DOHH2 (cell line): ENCODE results near the gene GLIPR1L1.

Experiments
- H3F3A ChIP-seq: fragments of 200-600 bp; sonication (generic), shearing (Covaris generic); 2 replicates; pipeline ENCODE4 v1.6.0; 2016; ENCODE audit warnings: antibody characterized with exemption, mild to moderate bottlenecking; ENCODE audit not compliant: control insufficient read depth, insufficient read depth
- H3K27ac ChIP-seq: fragments of 200-600 bp; sonication (generic); 2 replicates; pipeline ENCODE4 v1.5.1; 2014; ENCODE audit warnings: low read depth, mild to moderate bottlenecking, low read length, moderate library complexity
- H3K27me3 ChIP-seq: fragments of 200-600 bp; sonication (generic); 2 replicates; pipeline ENCODE4 v1.6.1; 2014; ENCODE audit warnings: mild to moderate bottlenecking, low read length, mixed read lengths; ENCODE audit not compliant: control insufficient read depth
- H3K36me3 ChIP-seq: fragments of 200-600 bp; sonication (generic); 2 replicates; pipeline ENCODE4 v1.6.1; 2014; ENCODE audit warnings: mild to moderate bottlenecking, low read length, moderate library complexity, mixed read lengths; ENCODE audit not compliant: control insufficient read depth
- H3K4me1 ChIP-seq: fragments of 200-600 bp; sonication (generic); 2 replicates; pipeline ENCODE4 v1.6.1; 2014; ENCODE audit warnings: mild to moderate bottlenecking, low read length, mixed read lengths; ENCODE audit not compliant: control insufficient read depth
- H3K4me2 ChIP-seq: fragments of 200-600 bp; sonication (generic); 2 replicates; pipeline ENCODE4 v1.6.0; 2014; ENCODE audit warnings: mild to moderate bottlenecking, low read length, moderate library complexity
- H3K4me3 ChIP-seq: fragments of 200-600 bp; sonication (generic); 2 replicates; pipeline ENCODE4 v1.5.1; 2014; ENCODE audit warnings: mild to moderate bottlenecking, low read length, mixed read lengths
- H3K79me2 ChIP-seq: fragments of 200-600 bp; sonication (generic); 2 replicates; pipeline ENCODE4 v1.6.1; 2014; ENCODE audit warnings: mild to moderate bottlenecking, low read length, mixed read lengths; ENCODE audit not compliant: control insufficient read depth
- H3K9me2 ChIP-seq: fragments of 200-600 bp; sonication (generic); replicated peaks from 2 replicates; pipeline ENCODE4 v1.6.1; 2014; ENCODE audit warnings: mild to moderate bottlenecking, low read length, mixed read lengths; ENCODE audit not compliant: control insufficient read depth
- H3K9me3 ChIP-seq: fragments of 200-600 bp; sonication (generic); 2 replicates; pipeline ENCODE4 v1.6.1; 2014; ENCODE audit warnings: antibody characterized with exemption, low read length, mixed read lengths; ENCODE audit not compliant: control insufficient read depth, insufficient read depth
- H4K20me1 ChIP-seq: fragments of 200-600 bp; sonication (generic); 2 replicates; pipeline ENCODE4 v1.6.0; 2014; ENCODE audit warnings: low read depth, mild to moderate bottlenecking, antibody characterized with exemption, low read length, moderate library complexity; ENCODE audit not compliant: control insufficient read depth, insufficient read depth
- EZH2phosphoT487 ChIP-seq: fragments of 200-600 bp; sonication (generic); IDR thresholded peaks from 2 replicates; pipeline ENCODE4 v1.6.1; 2017; ENCODE audit warnings: borderline replicate concordance, mild to moderate bottlenecking, antibody characterized with exemption, low read length, moderate library complexity, mixed read lengths
- TF ChIP-seq, protein P1 (sequence below): fragments of 200-600 bp; sonication (generic); IDR thresholded peaks from one replicate; pipeline ENCODE4 v1.5.1; 2014; ENCODE audit warnings: antibody characterized with exemption, mild to moderate bottlenecking, low read depth, low read length; ENCODE audit not compliant: poor library complexity, severe bottlenecking

Gene GLIPR1L1

DNA sequence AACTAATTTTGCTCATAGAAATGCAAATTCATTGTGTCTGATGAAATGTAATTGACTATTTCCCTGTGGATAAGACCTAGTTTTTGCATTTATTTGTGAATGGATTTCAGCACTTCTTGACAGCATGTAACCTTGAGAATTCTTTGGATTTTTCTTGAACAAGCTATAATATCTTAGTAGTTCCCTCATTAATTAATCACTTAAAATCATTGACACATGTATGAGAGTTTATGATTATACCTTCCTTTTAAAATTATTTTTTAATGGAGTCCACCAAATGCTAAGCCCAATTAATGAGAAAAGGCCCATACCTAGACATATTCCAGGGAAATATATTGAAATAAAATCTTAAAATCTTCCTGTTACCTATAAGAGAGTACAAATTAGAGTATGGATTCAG, 73.2 kb downstream of the GLIPR1L1 start:
- Histone ChIP-seq H3K27ac (no peak overlapping the region), H3F3A (no peaks in the 10 kb centered on the region), H3K36me3 (no peaks in the 10 kb centered on the region), H3K4me1 (no peaks in the 10 kb centered on the region), H3K27me3 (no peaks in the 10 kb centered on the region), H3K9me3 (no peaks in the 10 kb centered on the region), H4K20me1 (no peaks in the 10 kb centered on the region), H3K4me2 (no peak overlapping the region), H3K9me2 (no peaks in the 10 kb centered on the region), H3K4me3 (no peak overlapping the region), H3K79me2 (no peaks in the 10 kb centered on the region)
- TF ChIP-seq, protein P1, sequence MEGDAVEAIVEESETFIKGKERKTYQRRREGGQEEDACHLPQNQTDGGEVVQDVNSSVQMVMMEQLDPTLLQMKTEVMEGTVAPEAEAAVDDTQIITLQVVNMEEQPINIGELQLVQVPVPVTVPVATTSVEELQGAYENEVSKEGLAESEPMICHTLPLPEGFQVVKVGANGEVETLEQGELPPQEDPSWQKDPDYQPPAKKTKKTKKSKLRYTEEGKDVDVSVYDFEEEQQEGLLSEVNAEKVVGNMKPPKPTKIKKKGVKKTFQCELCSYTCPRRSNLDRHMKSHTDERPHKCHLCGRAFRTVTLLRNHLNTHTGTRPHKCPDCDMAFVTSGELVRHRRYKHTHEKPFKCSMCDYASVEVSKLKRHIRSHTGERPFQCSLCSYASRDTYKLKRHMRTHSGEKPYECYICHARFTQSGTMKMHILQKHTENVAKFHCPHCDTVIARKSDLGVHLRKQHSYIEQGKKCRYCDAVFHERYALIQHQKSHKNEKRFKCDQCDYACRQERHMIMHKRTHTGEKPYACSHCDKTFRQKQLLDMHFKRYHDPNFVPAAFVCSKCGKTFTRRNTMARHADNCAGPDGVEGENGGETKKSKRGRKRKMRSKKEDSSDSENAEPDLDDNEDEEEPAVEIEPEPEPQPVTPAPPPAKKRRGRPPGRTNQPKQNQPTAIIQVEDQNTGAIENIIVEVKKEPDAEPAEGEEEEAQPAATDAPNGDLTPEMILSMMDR, result no peak
- no peak for TF ChIP-seq EZH2phosphoT487

DNA sequence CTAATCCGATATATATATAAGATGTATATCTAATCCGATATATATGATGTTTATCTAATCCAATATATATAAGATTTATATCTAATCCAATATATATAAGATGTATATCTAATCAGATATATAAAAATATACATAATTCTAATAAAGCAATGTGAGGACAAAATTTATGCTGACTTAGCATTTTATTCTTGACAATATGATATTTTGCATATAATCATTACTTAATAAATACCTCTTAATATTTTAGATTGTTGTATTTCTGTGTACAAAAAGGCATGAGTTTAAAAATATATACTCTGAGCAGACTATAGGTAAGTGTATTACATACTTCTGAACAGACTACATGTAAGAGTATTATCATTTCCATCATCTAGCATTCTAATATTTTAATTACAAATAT, 75.4 kb downstream of the GLIPR1L1 start:
- H3K4me3 ChIP-seq, result no peak overlapping the region
- TF ChIP-seq EZH2phosphoT487, result no peak
- TF ChIP-seq, protein P1, result no peak
- no peaks in the 10 kb centered on the region for H3K36me3 ChIP-seq
- no peaks in the 10 kb centered on the region for H3K4me1 ChIP-seq
- H3K27me3 ChIP-seq, result no peaks in the 10 kb centered on the region
- H3K4me2 ChIP-seq, result no peak overlapping the region
- no peak overlapping the region for H3K27ac ChIP-seq
- no peaks in the 10 kb centered on the region for H3K79me2 ChIP-seq
- no peaks in the 10 kb centered on the region for H3K9me2 ChIP-seq
- no peaks in the 10 kb centered on the region for H3F3A ChIP-seq
- H4K20me1 ChIP-seq, result no peaks in the 10 kb centered on the region
- H3K9me3 ChIP-seq, result no peaks in the 10 kb centered on the region

DNA sequence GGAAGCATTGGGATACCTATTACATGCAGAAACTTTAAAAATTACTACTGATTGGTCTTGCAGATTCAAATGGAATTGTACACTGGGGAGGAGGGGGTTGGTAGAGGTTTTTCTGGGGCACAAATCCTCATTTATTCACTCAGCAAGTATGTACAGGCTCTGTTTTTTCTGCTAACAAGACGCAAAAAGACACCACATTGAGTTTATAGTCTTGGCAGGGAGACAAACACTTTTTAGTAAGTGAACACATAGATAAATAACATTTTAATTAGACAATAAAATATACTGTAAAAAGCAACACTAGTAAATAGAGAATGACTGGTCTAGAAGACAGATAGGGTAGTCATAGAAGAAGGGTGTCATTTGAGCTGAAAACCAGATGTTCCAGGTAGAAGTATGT, 80.2 kb downstream of the GLIPR1L1 start:
- TF ChIP-seq EZH2phosphoT487, result no peak
- TF ChIP-seq, protein P1, result no peak
- Histone ChIP-seq H3K27me3 (no peaks in the 10 kb centered on the region), H3K9me2 (no peaks in the 10 kb centered on the region), H3K36me3 (no peaks in the 10 kb centered on the region), H3K4me3 (no peak overlapping the region), H3K4me2 (no peak overlapping the region), H3K4me1 (no peaks in the 10 kb centered on the region), H3F3A (no peaks in the 10 kb centered on the region), H3K79me2 (no peaks in the 10 kb centered on the region), H3K27ac (no peak overlapping the region), H4K20me1 (no peaks in the 10 kb centered on the region), H3K9me3 (no peaks in the 10 kb centered on the region)

DNA sequence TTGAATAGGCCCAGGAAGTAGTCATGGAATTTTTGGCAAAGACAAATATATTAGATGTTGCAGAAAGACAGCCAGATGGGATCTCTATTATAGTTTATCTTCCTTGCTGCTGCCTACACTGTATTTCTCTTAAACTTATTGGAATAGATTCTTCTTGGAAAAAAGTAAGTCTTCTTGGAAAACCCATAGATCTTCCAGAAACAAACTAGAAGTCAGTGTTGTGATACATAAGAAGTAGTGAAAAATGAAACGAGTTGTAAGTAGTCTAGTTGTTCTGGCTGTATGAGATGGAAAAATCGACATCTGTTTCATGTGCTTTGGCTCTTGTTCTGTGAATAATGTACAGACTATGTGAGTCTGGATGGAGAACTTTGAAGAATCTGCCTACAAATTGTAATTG, 85.4 kb downstream of the GLIPR1L1 start:
- H3K27ac ChIP-seq, result no peak overlapping the region
- H3K27me3 ChIP-seq, result no peaks in the 10 kb centered on the region
- H3K79me2 ChIP-seq, result no peaks in the 10 kb centered on the region
- H3K4me3 ChIP-seq, result no peak overlapping the region
- H3F3A ChIP-seq, result no peaks in the 10 kb centered on the region
- no peak overlapping the region for H3K4me2 ChIP-seq
- no peak for TF ChIP-seq EZH2phosphoT487
- TF ChIP-seq, protein P1, result no peak
- H3K9me2 ChIP-seq, result no peaks in the 10 kb centered on the region
- no peaks in the 10 kb centered on the region for H4K20me1 ChIP-seq
- H3K9me3 ChIP-seq, result no peaks in the 10 kb centered on the region
- H3K4me1 ChIP-seq, result no peaks in the 10 kb centered on the region
- H3K36me3 ChIP-seq, result no peaks in the 10 kb centered on the region
